Mucosa of descending colon (tissue), 3 donors: ENCODE results near the gene PCNX1. TPM values are rescaled to one million over a fixed set of nuclear protein-coding genes. Genes with fewer than 3 reads are reported as not detected.

Source experiments
- ATAC-seq: fragments of 200-7000 bp; cut with Tn5 transposase; one replicate; pipeline ENCODE4 v1.9.1; 2020; ENCODE audit warnings: mild to moderate bottlenecking, moderate library complexity
- DNase-seq, 3 donors: peaks; one replicate each; pipeline ENCODE4 v3.0.0-alpha.2; 2020
- H3K36me3 ChIP-seq: fragments of 200-600 bp; one replicate; pipeline ENCODE4 v1.8.0; 2021; ENCODE audit warnings: low read depth, mild to moderate bottlenecking
- H3K4me1 ChIP-seq: fragments of 200-600 bp; one replicate; pipeline ENCODE4 v1.8.0; 2021; ENCODE audit warnings: low read depth, mild to moderate bottlenecking
- H3K4me3 ChIP-seq: fragments of 200-600 bp; one replicate; pipeline ENCODE4 v1.8.0; 2021; ENCODE audit warnings: mild to moderate bottlenecking
- H3K9me3 ChIP-seq: fragments of 200-600 bp; one replicate; pipeline ENCODE4 v1.8.0; 2021; ENCODE audit warnings: mild to moderate bottlenecking
- CTCF ChIP-seq: fragments of 200-600 bp; IDR thresholded peaks from one replicate; pipeline ENCODE4 v1.8.0; 2022; ENCODE audit warnings: antibody characterized with exemption, mild to moderate bottlenecking
- intact Hi-C, 2 donors: fragments of 100-400 bp; cut with DNase I in 1 of 2; cut with micrococcal nuclease in 1 of 2; formaldehyde crosslinking; loops; one replicate each; pipeline versions ENCODE4 v1.11.0 to v1.11.1; 2022; cut with DNase I, micrococcal nuclease
- total RNA-seq, 3 donors: library from RNA; stranded (reverse); fragmentation: NEBNext Ultra II Directional in 2 of 3; extraction: Animal tissue kit (Norgen Biotek cat#: 25700) in 2 of 3; gene quantifications; one replicate each; pipeline versions ENCODE4 v1.2.1 to v1.2.4, GENCODE V29; 2021 to 2023
- donor health status: DM: no; HTN: no; CAD: no; lungs with moderate emphysema.
- donor health status: DM: no; HTN: no; CAD: no.
- donor health status: DM: no; HTN: yes; CAD: no.

PCNX1 gene
- total RNA-seq, 3 donors from 2014 or later = 27.5 to 49.4 (median 33.5) TPM

- H3K4me3 ChIP-seq = no peak overlapping the region
- H3K9me3 ChIP-seq = no peaks in the 10 kb centered on the region
- no peak for ATAC-seq
- no peak for TF ChIP-seq CTCF
- DNase-seq = no peak
- intact Hi-C loops = no loop called here
- H3K36me3 ChIP-seq = no peaks in the 10 kb centered on the region
- no peaks in the 10 kb centered on the region for H3K4me1 ChIP-seq
These were observed 95.9 kb downstream of the PCNX1 start for GRCh38 chr14:71003156-71003555.

- DNase-seq = no peak
- no peak for ATAC-seq
- intact Hi-C loops = no loop called here
- TF ChIP-seq CTCF = no peak
- Histone ChIP-seq H3K4me1 (no peaks in the 10 kb centered on the region), H3K9me3 (no peaks in the 10 kb centered on the region), H3K4me3 (no peak overlapping the region), H3K36me3 (no peaks in the 10 kb centered on the region)
These were observed 97.2 kb downstream of the PCNX1 start for GRCh38 chr14:71004481-71004880.

GRCh38 chr14:71005076-71005475 lies 97.8 kb downstream of the PCNX1 start:
- no peaks in the 10 kb centered on the region for H3K36me3 ChIP-seq
- H3K9me3 ChIP-seq = no peaks in the 10 kb centered on the region
- intact Hi-C loops = no loop called here
- no peak for ATAC-seq
- H3K4me1 ChIP-seq = no peaks in the 10 kb centered on the region
- no peak overlapping the region for H3K4me3 ChIP-seq
- DNase-seq = no peak
- TF ChIP-seq CTCF = no peak

- H3K4me3 ChIP-seq = no peak overlapping the region
- no peak for TF ChIP-seq CTCF
- H3K4me1 ChIP-seq = no peaks in the 10 kb centered on the region
- no peaks in the 10 kb centered on the region for H3K9me3 ChIP-seq
- DNase-seq (no peak), ATAC-seq (no peak)
- intact Hi-C loops = no loop called here
- no peaks in the 10 kb centered on the region for H3K36me3 ChIP-seq
These were observed 98.9 kb downstream of the PCNX1 start for GRCh38 chr14:71006200-71006563.

GRCh38 chr14:71011479-71011878 lies 104.2 kb downstream of the PCNX1 start:
- DNase-seq = no peak

More at GRCh38 chr14:71011479-71011878, 104.2 kb downstream of the PCNX1 start:
- Histone ChIP-seq H3K4me1 (no peaks in the 10 kb centered on the region), H3K9me3 (no peaks in the 10 kb centered on the region), H3K36me3 (no peaks in the 10 kb centered on the region), H3K4me3 (no peak overlapping the region)
- intact Hi-C loops = no loop called here
- no peak for ATAC-seq
- TF ChIP-seq CTCF = no peak
